Mesodermal cell (in vitro differentiated cells): Measurements from ENCODE around the gene POFUT1.

Source experiments
- H3K27ac ChIP-seq: 2 replicates; pipeline ENCODE4 v1.7.0; 2013; ENCODE audit warnings: mild to moderate bottlenecking, low read depth, low read length, moderate library complexity; ENCODE audit not compliant: severe bottlenecking
- H3K36me3 ChIP-seq: 2 replicates; pipeline ENCODE4 v1.7.1; 2013; ENCODE audit warnings: mild to moderate bottlenecking, low read length, moderate library complexity; ENCODE audit not compliant: control insufficient read depth, insufficient read depth
- H3K4me1 ChIP-seq: one replicate; pipeline ENCODE4 v1.7.1; 2013; ENCODE audit warnings: mild to moderate bottlenecking, low read length; ENCODE audit not compliant: insufficient read depth, control insufficient read depth, poor library complexity, severe bottlenecking
- H3K4me3 ChIP-seq: 2 replicates; pipeline ENCODE4 v1.7.0; 2013; ENCODE audit warnings: low read length, control low read depth, mild to moderate bottlenecking; ENCODE audit not compliant: insufficient read depth, poor library complexity, severe bottlenecking; ENCODE audit errors: extremely low read depth
- H3K9me3 ChIP-seq: 2 replicates; pipeline ENCODE4 v1.7.1; 2013; ENCODE audit warnings: mild to moderate bottlenecking, low read length, moderate library complexity; ENCODE audit not compliant: control insufficient read depth
- WGBS, 2 experiments: methylation state at CpG; one replicate each; pipeline ENCODE4 v1.1.5; 2013; ENCODE audit warnings: missing lambda C conversion rate in 2 of 2; ENCODE audit not compliant: insufficient coverage in 2 of 2; 5-methylcytosine and 5-hydroxymethylcytosine counted together

Gene POFUT1

GRCh38 chr20:32199006-32199405, 8.7 kb upstream of the POFUT1 start:
- H3K27ac ChIP-seq, result no peak overlapping the region
- H3K4me3 ChIP-seq, result no peak overlapping the region
- H3K36me3 ChIP-seq, result peaks cover 93% of the 10 kb centered on the region
- H3K4me1 ChIP-seq, result no peaks in the 10 kb centered on the region
- no peaks in the 10 kb centered on the region for H3K9me3 ChIP-seq
- WGBS, 2 experiments, result 70 to 100% methylated on average over 1 to 2 of the region's 4 CpGs

GRCh38 chr20:32201296-32201976, 6.2 kb upstream of the POFUT1 start:
- no peaks in the 10 kb centered on the region for H3K9me3 ChIP-seq
- peaks cover 18% of the 10 kb centered on the region for H3K4me1 ChIP-seq
- H3K4me3 ChIP-seq, result no peak overlapping the region
- 85 to 95% methylated on average over 2 to 4 of the region's 4 CpGs for WGBS, 2 experiments
- H3K36me3 ChIP-seq, result peaks cover 84% of the 10 kb centered on the region
- H3K27ac ChIP-seq, result no peak overlapping the region

- Histone ChIP-seq H3K4me3 (no peak overlapping the region), H3K9me3 (no peaks in the 10 kb centered on the region), H3K4me1 (peaks cover 22% of the 10 kb centered on the region), H3K27ac (no peak overlapping the region), H3K36me3 (peaks cover 79% of the 10 kb centered on the region)
- 95% methylated on average over 7 of the region's 8 CpGs for WGBS, 2 experiments
Measured at GRCh38 chr20:32201977-32202363, 5.7 kb upstream of the POFUT1 start.

GRCh38 chr20:32203356-32204204, 4.1 kb upstream of the POFUT1 start:
- H3K27ac ChIP-seq, result no peak overlapping the region
- peaks cover 63% of the 10 kb centered on the region for H3K36me3 ChIP-seq
- H3K4me1 ChIP-seq, result peaks cover 22% of the 10 kb centered on the region
- WGBS, 2 experiments, result 95 to 98% methylated on average over 7 to 8 of the region's 11 CpGs
- H3K9me3 ChIP-seq, result no peaks in the 10 kb centered on the region
- H3K4me3 ChIP-seq, result no peak overlapping the region

DNA sequence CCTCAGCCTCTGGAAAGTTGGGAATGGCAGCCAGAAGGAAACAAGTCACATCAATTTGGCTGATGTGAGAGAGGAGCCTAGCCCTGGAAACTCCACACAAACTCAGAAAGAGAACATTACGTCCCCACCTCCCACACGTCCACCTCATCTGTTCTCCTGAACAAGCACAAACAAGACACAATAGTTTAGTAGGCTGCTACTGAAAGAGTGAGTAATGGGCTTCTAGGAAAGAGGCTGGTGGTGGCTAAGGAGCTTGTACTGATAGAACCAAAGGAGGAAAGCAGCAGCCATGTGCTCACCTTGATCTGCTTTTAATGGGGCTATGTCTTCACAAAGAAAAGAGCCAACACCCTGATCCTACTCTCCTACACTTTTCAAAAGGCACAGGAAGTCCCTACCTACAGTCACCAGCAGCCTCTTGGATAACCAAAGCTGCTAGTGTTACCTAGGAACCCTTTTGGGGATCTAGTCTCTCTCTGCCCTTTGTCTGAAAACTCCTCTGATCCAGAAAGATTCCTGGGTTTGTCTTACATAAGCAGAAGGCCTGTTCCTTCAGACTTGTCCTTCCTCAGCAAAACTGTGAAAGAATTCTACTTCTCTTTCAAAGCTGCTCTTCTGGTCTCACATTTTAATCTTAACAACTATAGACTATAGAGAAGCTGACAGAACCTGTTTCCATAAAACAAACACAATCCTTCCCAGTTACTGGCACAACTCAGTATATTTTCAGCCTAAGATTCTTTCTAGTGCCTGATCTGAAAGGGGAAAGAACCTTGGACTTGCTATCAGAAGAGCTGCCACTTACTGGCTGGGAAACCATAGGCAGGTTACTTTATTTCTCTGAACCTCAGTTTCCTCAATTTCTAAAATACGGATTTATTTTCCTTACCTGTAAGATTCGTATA, 3.2 kb upstream of the POFUT1 start:
- Histone ChIP-seq H3K9me3 (no peaks in the 10 kb centered on the region), H3K4me3 (no peak overlapping the region), H3K4me1 (peaks cover 22% of the 10 kb centered on the region), H3K27ac (no peak overlapping the region), H3K36me3 (peaks cover 59% of the 10 kb centered on the region)
- WGBS, 2 experiments, result no CpG with 5 or more reads among the region's 4 CpGs

DNA sequence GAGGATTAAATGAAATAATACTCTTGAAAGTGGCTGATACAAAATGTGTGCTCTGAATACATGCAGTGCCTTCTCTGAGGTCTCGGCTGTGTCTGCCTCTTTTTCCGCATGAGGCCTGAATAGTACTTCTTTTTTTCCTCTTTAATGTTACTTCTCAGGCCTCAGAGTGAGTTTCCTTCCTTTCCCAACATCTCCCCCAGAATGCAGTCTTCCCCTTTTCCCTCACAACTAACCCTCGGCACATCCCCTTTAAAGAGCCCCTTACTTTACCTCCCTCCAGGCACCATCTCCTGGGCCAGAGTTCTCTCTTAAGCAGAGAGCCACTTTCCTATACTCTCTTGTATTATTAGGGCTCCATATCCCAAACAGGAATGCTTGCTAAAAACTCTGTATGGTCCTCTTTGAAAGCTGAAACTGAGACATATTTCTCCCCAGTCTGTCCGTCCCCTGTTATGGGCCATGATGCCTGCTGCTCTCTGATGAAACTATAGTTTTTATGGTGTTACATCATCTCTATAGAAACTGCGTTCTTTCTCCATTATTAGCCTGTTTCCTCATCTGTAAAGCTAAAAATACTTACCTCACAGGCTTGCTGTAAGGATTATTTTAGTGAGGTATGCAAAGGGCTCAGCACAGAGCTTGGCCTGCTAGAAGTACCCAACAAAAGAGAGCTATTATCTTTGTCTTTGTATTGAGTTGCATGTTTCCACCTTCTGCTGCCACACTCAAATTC, 2.4 kb upstream of the POFUT1 start:
- Histone ChIP-seq H3K9me3 (no peaks in the 10 kb centered on the region), H3K36me3 (peaks cover 51% of the 10 kb centered on the region), H3K27ac (no peak overlapping the region), H3K4me3 (peak overlapping the region; percentile 5), H3K4me1 (peaks cover 22% of the 10 kb centered on the region)
- WGBS, 2 experiments, result 96 to 100% methylated on average over 3 of the region's 5 CpGs

DNA sequence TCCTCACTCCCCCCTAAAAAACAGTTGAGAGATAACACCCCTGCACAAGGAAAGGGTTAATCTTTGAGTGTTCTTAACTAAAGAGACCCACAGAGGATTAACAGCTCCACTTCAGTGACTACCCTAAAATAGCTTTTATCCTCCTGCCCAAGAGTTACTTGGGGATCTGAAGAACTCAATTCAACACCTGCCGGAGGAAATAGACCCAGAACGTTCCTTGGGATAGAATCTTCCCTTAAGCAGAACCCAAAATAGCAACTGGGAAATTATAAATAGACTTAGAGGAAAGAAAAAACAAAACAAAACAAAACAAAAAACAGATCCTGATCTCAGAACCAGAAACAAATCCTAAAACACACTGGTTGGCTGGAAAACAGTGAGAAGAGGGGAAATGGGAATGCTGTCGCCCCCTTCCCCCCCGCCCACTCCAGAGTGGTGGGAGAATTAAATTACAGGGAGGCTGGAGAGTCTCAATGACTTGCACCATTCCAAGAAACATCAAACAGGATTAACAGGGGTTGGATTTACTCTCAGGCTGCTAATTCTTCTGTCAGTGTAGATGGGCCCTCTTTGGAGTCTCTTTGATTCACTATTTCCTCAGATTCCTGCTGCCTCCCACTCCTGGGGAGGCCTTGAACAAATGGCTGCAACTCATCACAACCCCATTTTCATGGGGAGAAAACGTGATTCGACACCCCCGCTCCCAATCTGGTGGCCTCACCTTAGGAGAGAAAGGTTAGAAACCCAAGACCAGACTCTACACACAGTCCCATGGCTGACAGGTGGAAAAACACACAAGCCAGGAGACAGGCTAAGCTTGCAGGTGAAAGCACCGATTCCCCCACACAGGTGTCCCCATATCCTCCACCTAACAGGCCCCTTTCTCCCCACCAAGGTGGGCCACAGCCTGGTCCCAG, 1.6 kb upstream of the POFUT1 start:
- Histone ChIP-seq H3K4me3 (peak overlapping the region; percentile 96), H3K9me3 (no peaks in the 10 kb centered on the region), H3K36me3 (peaks cover 42% of the 10 kb centered on the region), H3K4me1 (peaks cover 22% of the 10 kb centered on the region), H3K27ac (peak overlapping the region; percentile 41)
- 60 to 67% methylated on average over 2 to 3 of the region's 8 CpGs for WGBS, 2 experiments

DNA sequence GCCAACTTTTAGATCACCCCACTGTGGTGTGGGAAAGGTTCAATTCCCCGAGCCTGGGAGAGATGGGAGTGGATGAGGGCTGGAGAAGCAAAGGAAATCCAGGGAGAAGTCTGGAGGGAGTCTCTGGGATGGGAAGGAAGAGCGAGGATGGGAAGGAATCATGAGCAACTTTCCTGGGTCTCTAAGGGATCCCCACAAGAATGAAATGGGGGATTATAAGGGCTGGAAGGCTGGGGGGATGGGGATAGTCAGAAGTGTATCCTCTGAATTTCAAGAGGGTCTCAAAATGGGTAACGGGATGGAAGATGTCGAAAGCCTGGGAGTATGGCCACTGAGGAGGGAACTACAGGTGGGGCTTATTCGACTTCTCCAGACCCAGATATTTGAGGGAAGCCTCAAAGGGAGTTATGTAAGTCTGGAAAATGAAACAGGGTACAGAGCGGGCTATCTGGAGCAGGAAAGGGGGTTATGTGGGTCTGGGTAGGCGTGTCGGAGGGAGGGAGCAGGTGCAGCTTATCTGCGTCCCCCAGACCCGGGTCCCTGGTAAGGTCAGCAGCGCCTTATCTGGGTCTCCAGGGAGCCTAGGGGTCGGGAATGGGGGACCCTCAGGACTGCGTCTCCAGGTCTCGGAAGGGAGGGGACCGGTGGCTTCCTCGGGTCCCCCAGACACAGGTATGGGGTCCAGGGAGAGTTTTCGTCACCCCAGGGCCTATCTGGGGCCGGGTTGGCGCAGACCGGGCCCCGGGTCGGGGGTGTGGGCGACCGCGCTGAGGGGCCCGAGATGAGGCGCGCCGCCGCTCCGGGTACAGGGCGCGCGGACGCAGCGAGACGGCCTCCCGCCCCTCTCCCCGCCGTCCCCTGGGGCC, 687 bp upstream of the POFUT1 start:
- Histone ChIP-seq H3K27ac (peak overlapping the region; percentile 18), H3K4me3 (peak overlapping the region; percentile 96), H3K36me3 (peaks cover 42% of the 10 kb centered on the region), H3K9me3 (no peaks in the 10 kb centered on the region), H3K4me1 (peaks cover 22% of the 10 kb centered on the region)
- 3 to 4% methylated on average over 38 of the region's 40 CpGs for WGBS, 2 experiments
